Neural cell (in vitro differentiated cells): ENCODE results near the gene PCDH9.

Source experiments
- EZH2 ChIP-seq: fragments of 200-600, 300-800 bp; shearing (Covaris generic), sonication (generic); IDR thresholded peaks from 2 replicates; pipeline ENCODE4 v1.6.1; 2014; ENCODE audit warnings: antibody characterized with exemption, low read length, borderline replicate concordance, mild to moderate bottlenecking; ENCODE audit not compliant: insufficient read depth, poor library complexity, severe bottlenecking
- MXI1 ChIP-seq: fragments of 450-650 bp; conservative IDR thresholded peaks from 2 replicates; pipeline ENCODE4 v1.6.1; 2014; ENCODE audit warnings: antibody characterized with exemption, mild to moderate bottlenecking; ENCODE audit not compliant: poor library complexity, severe bottlenecking
- POLR2AphosphoS5 ChIP-seq: IDR thresholded peaks from 2 replicates; pipeline ENCODE4 v1.6.1; 2012
- SMC3 ChIP-seq: fragments of 450-650 bp; conservative IDR thresholded peaks from 2 replicates; pipeline ENCODE4 v1.6.1; 2014; ENCODE audit warnings: antibody characterized with exemption, mild to moderate bottlenecking, moderate library complexity; ENCODE audit not compliant: poor library complexity
- TAF1 ChIP-seq: IDR thresholded peaks from 2 replicates; pipeline ENCODE4 v1.6.1; 2012; ENCODE audit warnings: low read depth
- TF ChIP-seq, protein P1 (sequence below): fragments of 450-650 bp; IDR thresholded peaks from 2 replicates; pipeline ENCODE4 v1.5.1; 2014; ENCODE audit warnings: antibody characterized with exemption, mild to moderate bottlenecking, moderate library complexity; ENCODE audit not compliant: poor library complexity, severe bottlenecking
- TF ChIP-seq, protein P2 (sequence below): IDR thresholded peaks from 2 replicates; pipeline ENCODE4 v1.6.1; 2012; ENCODE audit warnings: borderline replicate concordance

DNA sequence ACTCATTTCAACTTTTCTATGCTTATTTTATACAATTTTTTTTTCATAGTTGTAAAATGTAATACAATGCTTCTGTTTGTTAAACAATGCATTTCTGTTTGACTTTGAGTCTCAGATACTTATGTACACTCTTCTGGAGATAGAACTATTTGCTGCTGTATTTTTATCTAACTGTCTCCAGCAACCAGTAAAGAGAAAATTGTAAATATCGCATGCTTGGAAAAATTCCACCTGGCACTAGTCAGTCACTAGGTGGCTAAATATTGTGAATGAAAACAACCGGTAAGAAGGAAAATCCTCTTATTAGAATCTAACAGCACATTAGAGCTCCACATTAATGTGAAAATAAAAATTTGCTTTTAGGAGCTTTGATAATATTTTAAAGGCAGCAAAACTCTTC, 876.5 kb downstream of the PCDH9 start:
- no peak for TF ChIP-seq SMC3
- no peak for TF ChIP-seq TAF1
- no peak for TF ChIP-seq POLR2AphosphoS5
- TF ChIP-seq, protein P1, sequence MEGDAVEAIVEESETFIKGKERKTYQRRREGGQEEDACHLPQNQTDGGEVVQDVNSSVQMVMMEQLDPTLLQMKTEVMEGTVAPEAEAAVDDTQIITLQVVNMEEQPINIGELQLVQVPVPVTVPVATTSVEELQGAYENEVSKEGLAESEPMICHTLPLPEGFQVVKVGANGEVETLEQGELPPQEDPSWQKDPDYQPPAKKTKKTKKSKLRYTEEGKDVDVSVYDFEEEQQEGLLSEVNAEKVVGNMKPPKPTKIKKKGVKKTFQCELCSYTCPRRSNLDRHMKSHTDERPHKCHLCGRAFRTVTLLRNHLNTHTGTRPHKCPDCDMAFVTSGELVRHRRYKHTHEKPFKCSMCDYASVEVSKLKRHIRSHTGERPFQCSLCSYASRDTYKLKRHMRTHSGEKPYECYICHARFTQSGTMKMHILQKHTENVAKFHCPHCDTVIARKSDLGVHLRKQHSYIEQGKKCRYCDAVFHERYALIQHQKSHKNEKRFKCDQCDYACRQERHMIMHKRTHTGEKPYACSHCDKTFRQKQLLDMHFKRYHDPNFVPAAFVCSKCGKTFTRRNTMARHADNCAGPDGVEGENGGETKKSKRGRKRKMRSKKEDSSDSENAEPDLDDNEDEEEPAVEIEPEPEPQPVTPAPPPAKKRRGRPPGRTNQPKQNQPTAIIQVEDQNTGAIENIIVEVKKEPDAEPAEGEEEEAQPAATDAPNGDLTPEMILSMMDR, result peak; percentile 24
- TF ChIP-seq MXI1, result no peak
- TF ChIP-seq, protein P2, sequence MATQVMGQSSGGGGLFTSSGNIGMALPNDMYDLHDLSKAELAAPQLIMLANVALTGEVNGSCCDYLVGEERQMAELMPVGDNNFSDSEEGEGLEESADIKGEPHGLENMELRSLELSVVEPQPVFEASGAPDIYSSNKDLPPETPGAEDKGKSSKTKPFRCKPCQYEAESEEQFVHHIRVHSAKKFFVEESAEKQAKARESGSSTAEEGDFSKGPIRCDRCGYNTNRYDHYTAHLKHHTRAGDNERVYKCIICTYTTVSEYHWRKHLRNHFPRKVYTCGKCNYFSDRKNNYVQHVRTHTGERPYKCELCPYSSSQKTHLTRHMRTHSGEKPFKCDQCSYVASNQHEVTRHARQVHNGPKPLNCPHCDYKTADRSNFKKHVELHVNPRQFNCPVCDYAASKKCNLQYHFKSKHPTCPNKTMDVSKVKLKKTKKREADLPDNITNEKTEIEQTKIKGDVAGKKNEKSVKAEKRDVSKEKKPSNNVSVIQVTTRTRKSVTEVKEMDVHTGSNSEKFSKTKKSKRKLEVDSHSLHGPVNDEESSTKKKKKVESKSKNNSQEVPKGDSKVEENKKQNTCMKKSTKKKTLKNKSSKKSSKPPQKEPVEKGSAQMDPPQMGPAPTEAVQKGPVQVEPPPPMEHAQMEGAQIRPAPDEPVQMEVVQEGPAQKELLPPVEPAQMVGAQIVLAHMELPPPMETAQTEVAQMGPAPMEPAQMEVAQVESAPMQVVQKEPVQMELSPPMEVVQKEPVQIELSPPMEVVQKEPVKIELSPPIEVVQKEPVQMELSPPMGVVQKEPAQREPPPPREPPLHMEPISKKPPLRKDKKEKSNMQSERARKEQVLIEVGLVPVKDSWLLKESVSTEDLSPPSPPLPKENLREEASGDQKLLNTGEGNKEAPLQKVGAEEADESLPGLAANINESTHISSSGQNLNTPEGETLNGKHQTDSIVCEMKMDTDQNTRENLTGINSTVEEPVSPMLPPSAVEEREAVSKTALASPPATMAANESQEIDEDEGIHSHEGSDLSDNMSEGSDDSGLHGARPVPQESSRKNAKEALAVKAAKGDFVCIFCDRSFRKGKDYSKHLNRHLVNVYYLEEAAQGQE, result no peak
- no peak for TF ChIP-seq EZH2
